Upper lobe of left lung (tissue), 4 donors: ENCODE data around the gene COL23A1.

ENCODE experiments used
- CTCF ChIP-seq, 6 experiments: fragments of 450-650 bp in 4 of 6; fragments of 200-600 bp in 2 of 6; sonication (generic) in 2 of 6; IDR thresholded peaks; one replicate each; pipeline ENCODE4 v1.5.1; 2016 to 2019; ENCODE audit warnings: antibody characterized with exemption in 6 of 6
- EP300 ChIP-seq, 4 donors: sonication (generic); formaldehyde crosslinking; IDR thresholded peaks; one replicate each; pipeline ENCODE4 v1.5.1; 2017; ENCODE audit warnings: antibody characterized with exemption in 4 of 4, control low read depth in 2 of 4
- POLR2A ChIP-seq, 4 donors: fragments of 450-650 bp; IDR thresholded peaks; one replicate each; pipeline ENCODE4 v1.5.1; 2016 to 2017; ENCODE audit warnings: antibody characterized with exemption in 4 of 4, mild to moderate bottlenecking in 2 of 4
- POLR2AphosphoS5 ChIP-seq, 2 donors: sonication (generic); formaldehyde crosslinking; IDR thresholded peaks; one replicate each; pipeline ENCODE4 v1.5.1; 2017; ENCODE audit warnings: antibody characterized with exemption in 2 of 2

GRCh38 chr5:178355671-178356070 is 234.5 kb downstream of the COL23A1 start:
- TF ChIP-seq POLR2AphosphoS5 (IDR thresholded peaks at IDR 0.05) (no peak), POLR2A (IDR thresholded peaks at IDR 0.05) (no peak), CTCF (IDR thresholded peaks at IDR 0.05) (no peak), EP300 (IDR thresholded peaks at IDR 0.05) (no peak)
